ENCODE data around the gene HSPE1. TPM values are rescaled to one million over a fixed set of nuclear protein-coding genes. Genes with fewer than 3 reads are reported as not detected.

The HSPE1 gene
- total and polyA plus RNA-seq, 2 of the 8 experiments (the other 6 are each of a cell fraction or from before 2014, with no cell fraction given), result 206 to 377 TPM

- Histone ChIP-seq H3K4me3 (ENCODE audit: extremely low read depth in 1 of 4, insufficient read depth in 2 of 4, low read depth in 3 of 4, low read length in 4 of 4) (no peak overlapping the region), H3K4me1 (replicated peaks in 1 of 4; ENCODE audit: control insufficient read depth in 3 of 4, insufficient read depth in 4 of 4, low read length in 3 of 4) (peaks cover 0 to 3% (median under 1%) of the 10 kb centered on the region in 4 experiments; a peak in 4 of 7 replicates), H3K23ac (ENCODE audit: insufficient read length) (no peak overlapping the region), H3K27ac (ENCODE audit: low read depth, low read length) (no peak overlapping the region), H4K20me1 (replicated peaks in 1 of 2; ENCODE audit: control insufficient read depth in 1 of 2, insufficient read depth in 2 of 2, low read length in 2 of 2) (peaks cover 0 to 4% of the 10 kb centered on the region in 2 experiments), H3K79me2 (ENCODE audit: control insufficient read depth in 1 of 2, insufficient read depth in 2 of 2, low read length in 2 of 2) (peaks cover 7 to 31% of the 10 kb centered on the region in 2 experiments), H3K4me2 (ENCODE audit: insufficient read depth in 1 of 2, low read depth in 2 of 2, low read length in 2 of 2) (no peak overlapping the region), H2BK15ac (ENCODE audit: low read length) (no peak overlapping the region), H2BK120ac (replicated peaks; ENCODE audit: low read depth, low read length) (no peak overlapping the region), H2BK20ac (ENCODE audit: low read length) (no peak overlapping the region), H2BK5ac (ENCODE audit: low read depth, low read length) (no peak overlapping the region), H3K79me1 (ENCODE audit: low read depth, low read length) (no peaks in the 10 kb centered on the region), H4K8ac (ENCODE audit: extremely low read depth, insufficient read depth, low read length) (no peak overlapping the region), H3K4ac (replicated peaks; ENCODE audit: insufficient read length, low read depth, low read length) (no peak overlapping the region), H2AK5ac (ENCODE audit: low read depth, low read length) (no peak overlapping the region), H3K56ac (replicated peaks; ENCODE audit: insufficient read length, low read depth, low read length) (no peak overlapping the region), H3K36me3 (ENCODE audit: control insufficient read depth in 2 of 4, insufficient read depth in 4 of 4, low read length in 3 of 4) (peaks cover 6 to 36% (median 16%) of the 10 kb centered on the region in 4 experiments; a peak in 7 of 8 replicates), H3K18ac (ENCODE audit: extremely low read depth, low read length) (no peak overlapping the region), H2BK12ac (ENCODE audit: low read depth, low read length) (no peak overlapping the region), H4K5ac (ENCODE audit: insufficient read length, low read depth, low read length) (no peak overlapping the region), H3K27me3 (replicated peaks in 1 of 4; ENCODE audit: control insufficient read depth in 3 of 4, extremely low read depth in 1 of 4, insufficient read depth in 3 of 4, low read length in 3 of 4) (no peaks in the 10 kb centered on the region), H3K9ac (replicated peaks in 1 of 4; ENCODE audit: extremely low read depth in 1 of 4, low read depth in 3 of 4, low read length in 3 of 4) (no peak overlapping the region), H2AFZ (ENCODE audit: low read length) (no peak overlapping the region), H3K23me2 (ENCODE audit: low read depth, low read length) (no peaks in the 10 kb centered on the region), H4K91ac (replicated peaks; ENCODE audit: insufficient read length, low read length) (no peak overlapping the region), H3K14ac (ENCODE audit: insufficient read length) (no peak overlapping the region), H3K9me3 (ENCODE audit: insufficient read depth in 2 of 2, low read depth in 1 of 2, low read length in 1 of 2) (no peaks in the 10 kb centered on the region)
- DNase-seq (ENCODE audit: low read depth in 1 of 2, low spot score in 2 of 2), result no peak
- 96% methylated on average over 5 of the region's 5 CpGs; no CpG with 5 or more reads in 1 of the 2 experiments for WGBS, 2 experiments (ENCODE audit: extremely low coverage in 1 of 2, insufficient coverage in 1 of 2, insufficient read length in 1 of 2, insufficient replicate concordance in 2 of 2, low coverage in 1 of 2, low lambda C conversion rate in 2 of 2, missing lambda C conversion rate in 1 of 2)
- TF ChIP-seq BCL11A (IDR thresholded peaks at IDR 0.05; ENCODE audit: low read depth in 2 of 2, low read length in 2 of 2) (no peak), SP1 (IDR thresholded peaks at IDR 0.05; ENCODE audit: low read depth, low read length) (no peak), RNF2 (IDR thresholded peaks at IDR 0.05; ENCODE audit: borderline replicate concordance, low read depth, low read length, missing control alignments, poor library complexity, severe bottlenecking) (no peak), POLR2A (IDR thresholded peaks at IDR 0.05; ENCODE audit: control extremely low read depth in 1 of 2, low read depth in 2 of 2, low read length in 2 of 2) (no peak), ATF3 (IDR thresholded peaks at IDR 0.05; ENCODE audit: insufficient read depth, low read depth, low read length) (no peak), SP4 (IDR thresholded peaks at IDR 0.05; ENCODE audit: low read length) (no peak), SUZ12 (IDR thresholded peaks at IDR 0.05; ENCODE audit: low read length) (no peak), TEAD4 (IDR thresholded peaks at IDR 0.05; ENCODE audit: low read depth, low read length) (no peak), RAD21 (IDR thresholded peaks at IDR 0.05 in 1 of 2, conservative IDR thresholded peaks at IDR 0.05 in 1 of 2; ENCODE audit: low read depth in 2 of 2, low read length in 2 of 2) (no peak), ZNF274 (IDR thresholded peaks at IDR 0.05; ENCODE audit: borderline replicate concordance, extremely low read depth, low read length) (no peak)
- ChIA-PET POLR2A (ENCODE audit: partially characterized antibody) (interaction anchor here (1.0 to 15.2 kb wide), 4 partner anchors 9 to 38 kb away, joined by 3 to 270 read pairs (median 38); partner anchors contain the start of genes HSPD1, HSPE1 and MOB4), CTCF (ENCODE audit: partially characterized antibody) (interaction anchor here (0.6 to 0.9 kb wide), 2 partner anchors 69 to 146 kb away, joined by 3 to 5 read pairs; no protein-coding TSS in a partner anchor)
- no peak for FAIRE-seq
These were observed 6.5 kb downstream of the HSPE1 start for GRCh38 chr2:197506658-197507057.
